GM21423 (cell line): ENCODE results near the gene PCSK7.
"Not testable (repeated sequence)": the region's sequence is repeated elsewhere in the genome, so short reads cannot be mapped to it uniquely, and the experiment has no call there.

Source experiments
- ATAC-seq: cut with Tn5 transposase; IDR thresholded peaks from one replicate; pipeline ENCODE4 v1.9.1; 2021; ENCODE audit warnings: mild to moderate bottlenecking, moderate library complexity; ENCODE audit not compliant: unreplicated experiment

PCSK7 gene

DNA sequence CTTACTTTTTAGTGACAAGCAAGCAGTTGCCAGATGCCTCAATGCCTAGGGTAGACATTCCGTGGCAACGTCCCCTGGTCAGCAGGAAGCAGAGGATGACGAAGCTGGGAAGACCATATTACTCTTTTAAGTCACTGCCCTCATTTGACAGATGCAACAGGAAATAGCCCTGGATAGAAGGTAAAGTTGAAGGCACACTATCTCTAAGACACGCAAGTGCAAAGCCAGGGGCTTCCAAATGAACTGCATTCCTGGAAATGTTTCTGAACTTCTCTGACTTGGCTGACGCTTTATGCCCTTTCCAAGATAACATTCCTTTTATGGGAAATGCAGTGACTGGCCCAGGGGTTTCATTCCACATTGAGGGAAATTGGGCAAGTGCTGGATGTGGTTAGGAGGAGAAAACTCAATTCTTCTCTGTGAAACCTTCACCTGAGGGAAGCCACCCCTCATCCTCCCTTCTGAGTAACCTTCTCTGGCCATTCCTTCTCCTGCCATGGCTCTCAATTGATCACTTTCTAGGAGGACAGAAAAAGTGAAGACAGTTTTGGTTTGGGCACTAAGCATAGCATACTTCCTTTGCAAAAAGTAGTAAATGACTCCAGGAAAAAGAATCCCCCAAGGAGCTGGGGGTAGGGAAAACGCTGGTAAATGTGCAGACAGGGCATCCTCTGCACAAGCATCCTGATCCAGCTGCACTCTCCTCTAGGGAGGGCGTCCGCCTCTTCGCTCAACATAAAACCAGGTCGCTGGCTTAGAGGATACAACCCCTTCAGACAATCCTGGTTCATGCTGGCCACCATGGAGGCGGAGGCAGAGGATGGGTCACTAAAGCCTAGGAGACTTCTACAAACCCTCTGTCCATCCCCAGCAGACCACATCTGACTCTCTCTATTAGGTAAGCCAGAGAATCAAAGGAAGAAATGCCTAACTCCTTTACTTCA is 14.5 kb downstream of the PCSK7 start:
- no peak for ATAC-seq

GRCh38 chr11:117214404-117215110 is 17.3 kb downstream of the PCSK7 start:
- no peak for ATAC-seq

- ATAC-seq, result no peak
These were observed 19.0 kb downstream of the PCSK7 start for GRCh38 chr11:117212697-117213355.

- ATAC-seq, result no peak
These were observed 21.3 kb downstream of the PCSK7 start for GRCh38 chr11:117210620-117211019.

DNA sequence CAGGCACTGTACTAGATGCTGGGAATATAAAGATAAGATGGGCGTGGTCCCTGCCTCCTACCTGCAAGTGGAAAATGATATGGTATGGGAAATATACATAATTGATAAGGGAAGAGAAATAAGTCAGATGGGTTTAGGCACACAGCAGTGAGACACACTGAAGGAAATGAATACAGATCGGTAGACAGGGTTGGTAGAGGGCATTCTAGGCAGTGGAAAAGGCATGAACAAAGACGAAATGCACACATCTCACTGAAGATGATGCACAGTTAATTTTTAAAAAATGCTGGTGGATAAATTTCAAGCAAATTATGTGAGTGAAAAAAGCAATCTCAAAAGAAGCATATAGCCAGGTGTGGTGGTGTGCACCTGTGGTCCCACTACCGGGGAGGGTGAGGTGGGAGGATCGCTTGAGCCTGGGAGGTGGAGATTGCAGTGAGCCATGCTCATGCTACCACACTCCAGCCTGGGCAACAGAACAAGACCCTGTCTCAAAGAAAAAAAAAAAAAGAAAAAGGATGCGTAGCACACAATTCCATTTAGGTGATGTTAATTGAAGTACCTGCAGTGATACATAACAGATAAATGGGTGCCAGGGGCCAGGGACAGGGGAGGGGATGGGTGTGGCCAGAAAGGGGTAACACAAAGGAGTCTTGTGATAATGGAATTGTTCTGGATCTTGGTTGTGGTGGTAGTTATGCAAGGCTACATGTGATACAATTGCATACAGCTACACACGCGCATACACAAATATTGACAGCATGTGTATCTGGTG is 22.3 kb downstream of the PCSK7 start:
- not testable (repeated sequence) for ATAC-seq

GRCh38 chr11:117208710-117209109 is 23.2 kb downstream of the PCSK7 start:
- not testable (repeated sequence) for ATAC-seq

- ATAC-seq, result not testable (repeated sequence)
These were observed 24.4 kb downstream of the PCSK7 start for GRCh38 chr11:117207481-117207880.

DNA sequence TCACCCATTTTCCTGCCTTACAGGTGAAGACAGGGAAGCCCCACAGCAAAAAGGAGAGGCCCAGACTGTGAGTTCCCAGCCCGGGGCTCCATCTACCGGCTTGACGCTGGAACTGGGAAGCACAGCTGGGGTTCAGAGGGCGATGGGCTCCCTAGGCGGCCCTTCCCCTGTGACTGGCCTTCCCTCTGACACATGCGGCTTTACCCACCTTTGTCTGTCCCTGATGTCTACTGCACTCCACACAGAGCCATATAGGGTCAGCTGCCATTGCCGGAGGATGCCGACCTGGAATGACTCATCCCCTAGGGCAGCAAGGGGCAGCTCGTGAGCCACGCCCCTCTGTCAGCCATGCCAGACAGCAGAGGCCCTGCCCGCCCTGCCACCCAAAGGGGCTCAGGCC is 25.0 kb downstream of the PCSK7 start:
- ATAC-seq, result not testable (repeated sequence)

- not testable (repeated sequence) for ATAC-seq
These were observed 25.8 kb downstream of the PCSK7 start for GRCh38 chr11:117206111-117206510.

DNA sequence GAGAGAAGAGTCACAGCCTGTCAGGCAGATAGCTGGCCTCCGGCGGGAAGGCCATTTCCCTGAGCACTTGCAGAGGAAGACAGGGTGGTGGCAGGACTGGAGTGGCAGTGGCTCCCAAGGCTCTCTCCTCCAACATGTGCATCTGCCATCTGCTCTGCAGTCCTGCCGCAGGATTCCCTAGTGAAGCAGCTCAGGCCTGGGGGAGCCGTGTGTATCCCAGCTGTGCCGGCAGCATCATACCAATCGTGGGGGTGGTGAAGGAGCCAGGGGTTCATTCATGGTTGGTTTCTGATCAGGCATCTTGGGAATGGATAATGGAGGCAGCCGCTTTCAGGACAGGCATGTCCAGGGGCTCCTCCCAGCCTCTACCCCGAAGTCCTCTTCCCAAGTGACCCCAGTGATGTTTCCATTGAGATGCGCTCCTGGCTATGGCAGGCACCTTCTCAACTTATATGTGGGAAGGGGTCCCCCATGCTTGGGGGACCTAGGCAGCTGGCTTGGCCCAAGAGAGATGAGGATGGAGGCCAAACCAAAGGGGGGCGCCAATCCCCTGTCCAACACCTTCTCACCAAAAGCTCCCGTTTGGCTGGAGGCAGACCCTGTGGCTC is 26.6 kb downstream of the PCSK7 start:
- ATAC-seq, result no peak

DNA sequence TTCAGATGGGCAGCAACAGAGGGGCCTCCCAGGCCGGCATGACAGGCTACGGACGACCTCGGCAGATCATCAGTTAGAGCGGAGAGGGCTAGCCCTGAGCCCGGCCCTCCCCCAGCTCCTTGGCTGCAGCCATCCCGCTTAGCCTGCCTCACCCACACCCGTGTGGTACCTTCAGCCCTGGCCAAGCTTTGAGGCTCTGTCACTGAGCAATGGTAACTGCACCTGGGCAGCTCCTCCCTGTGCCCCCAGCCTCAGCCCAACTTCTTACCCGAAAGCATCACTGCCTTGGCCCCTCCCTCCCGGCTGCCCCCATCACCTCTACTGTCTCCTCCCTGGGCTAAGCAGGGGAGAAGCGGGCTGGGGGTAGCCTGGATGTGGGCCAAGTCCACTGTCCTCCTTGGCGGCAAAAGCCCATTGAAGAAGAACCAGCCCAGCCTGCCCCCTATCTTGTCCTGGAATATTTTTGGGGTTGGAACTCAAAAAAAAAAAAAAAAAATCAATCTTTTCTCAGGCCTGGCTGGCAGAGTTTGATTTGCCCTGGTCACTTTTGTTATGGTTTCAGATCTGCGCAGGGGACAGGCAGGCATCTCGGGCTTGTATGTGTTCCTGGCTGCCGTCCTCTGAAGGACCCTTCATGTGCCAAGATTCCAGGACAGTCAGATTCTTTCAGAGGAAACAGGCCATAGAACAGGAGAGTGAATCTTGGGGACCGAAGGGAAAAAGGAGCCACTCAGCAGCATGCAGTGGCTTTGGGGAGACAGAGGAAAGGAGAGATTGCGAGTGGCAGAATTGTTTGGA is 27.4 kb downstream of the PCSK7 start:
- ATAC-seq, result no peak

DNA sequence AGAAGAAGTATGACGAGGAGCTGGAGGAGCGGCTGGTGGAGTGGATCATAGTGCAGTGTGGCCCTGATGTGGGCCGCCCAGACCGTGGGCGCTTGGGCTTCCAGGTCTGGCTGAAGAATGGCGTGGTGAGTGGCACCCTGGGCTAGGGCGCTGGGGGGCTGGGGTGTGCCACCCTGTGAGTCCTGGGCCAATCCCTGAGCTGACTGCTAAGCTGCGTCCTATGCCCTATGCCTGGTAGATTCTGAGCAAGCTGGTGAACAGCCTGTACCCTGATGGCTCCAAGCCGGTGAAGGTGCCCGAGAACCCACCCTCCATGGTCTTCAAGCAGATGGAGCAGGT is 28.8 kb downstream of the PCSK7 start:
- no peak for ATAC-seq

GRCh38 chr11:117202386-117203068 is 29.3 kb downstream of the PCSK7 start:
- ATAC-seq, result no peak

GRCh38 chr11:117201658-117202305 is 30.1 kb downstream of the PCSK7 start:
- ATAC-seq, result no peak

DNA sequence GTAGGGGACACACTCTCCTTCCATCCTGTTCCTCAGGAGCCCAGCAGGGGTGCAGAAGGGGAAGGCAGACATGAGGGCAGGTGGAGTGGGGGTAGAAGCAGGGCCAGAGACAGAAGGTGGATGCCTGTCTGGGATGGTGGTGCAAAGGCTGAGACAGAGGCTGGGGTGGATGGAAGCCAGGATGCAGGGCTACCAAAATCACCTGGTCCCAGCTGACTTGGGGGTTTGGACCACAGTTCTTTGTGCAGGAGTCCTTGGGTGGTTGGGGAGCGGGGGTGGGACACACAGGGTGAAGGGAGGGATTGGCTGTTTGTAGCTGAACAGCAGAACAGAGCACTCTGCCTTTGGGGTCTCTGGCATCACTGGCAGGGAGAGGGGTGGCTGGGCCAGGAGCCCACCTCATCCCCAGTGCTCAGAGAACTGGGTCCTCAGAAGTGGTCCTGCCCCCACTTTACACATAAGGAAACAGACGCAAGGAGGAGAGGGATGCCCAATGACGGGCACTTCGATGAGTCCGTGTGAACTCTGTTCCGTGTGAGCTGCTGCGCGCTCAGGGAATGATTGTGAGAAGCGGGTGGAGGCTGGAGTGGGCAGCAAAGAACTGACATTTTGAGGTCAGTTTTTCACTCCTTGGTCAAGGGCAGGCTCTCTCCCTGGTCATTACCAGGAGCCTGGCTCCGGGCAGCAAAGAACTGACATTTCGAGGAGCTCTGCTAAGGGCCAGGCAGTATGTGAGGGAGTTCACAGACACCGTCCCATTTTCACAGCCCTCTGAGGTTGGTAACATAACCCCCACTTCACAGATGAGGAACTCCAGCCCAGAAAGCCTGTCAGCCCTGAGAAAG is 30.8 kb downstream of the PCSK7 start:
- no peak for ATAC-seq

- no peak for ATAC-seq
These were observed 31.7 kb downstream of the PCSK7 start for GRCh38 chr11:117199916-117200812.
